Stimulated activated CD4-positive, alpha-beta T cell treated with anti-CD3 and anti-CD28 coated beads, TNF-alpha, amount 100 ng/mL, for 48 hours (primary cell): Measurements from ENCODE around the gene NRXN3.
"Not testable (repeated sequence)": the region's sequence is repeated elsewhere in the genome, so short reads cannot be mapped to it uniquely, and the experiment has no call there.

ENCODE experiments used
- DNase-seq, 3 donors: peaks; one replicate each; pipeline ENCODE4 v3.0.0-alpha.2; 2020; ENCODE audit warnings: low read depth in 3 of 3

Gene NRXN3

DNA sequence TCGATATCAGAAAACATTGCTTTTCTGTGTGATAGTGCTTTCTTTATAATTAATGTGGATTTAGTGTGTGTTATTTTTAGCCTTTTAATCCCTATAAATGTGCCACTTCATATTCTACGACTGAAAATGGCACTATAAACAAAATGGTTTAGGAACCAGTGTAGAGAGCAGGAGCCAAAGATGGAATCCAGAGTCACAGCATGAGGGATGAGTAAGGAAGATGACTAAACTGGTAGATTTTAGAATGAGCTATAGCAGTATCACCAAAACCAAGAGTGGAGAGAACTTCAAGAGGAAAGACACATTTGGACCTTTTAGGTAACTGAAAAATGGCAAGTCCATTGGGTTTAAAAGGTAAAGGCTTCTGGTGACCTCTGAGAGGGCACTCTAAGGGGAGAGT lies 887.2 kb downstream of the NRXN3 start:
- no peak for DNase-seq

DNA sequence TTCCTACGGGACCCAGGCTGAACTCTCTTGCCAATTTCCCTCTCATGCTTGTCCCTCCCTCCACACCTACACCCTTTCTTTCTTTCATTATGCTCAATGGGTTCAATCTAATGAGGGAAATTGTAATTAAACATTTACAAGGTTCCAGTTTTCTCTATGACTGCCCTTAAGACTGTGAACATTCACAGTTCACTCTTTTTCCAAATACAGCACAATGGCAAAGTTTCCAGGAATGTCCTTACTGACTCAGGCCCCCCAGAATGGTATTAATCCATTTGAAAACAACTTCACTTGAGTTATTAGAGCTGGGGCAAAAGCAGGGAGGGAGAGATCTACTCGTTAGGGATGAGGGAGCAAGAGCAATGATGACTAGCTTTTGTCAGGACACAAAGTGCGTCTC lies 892.1 kb downstream of the NRXN3 start:
- DNase-seq: no peak

DNA sequence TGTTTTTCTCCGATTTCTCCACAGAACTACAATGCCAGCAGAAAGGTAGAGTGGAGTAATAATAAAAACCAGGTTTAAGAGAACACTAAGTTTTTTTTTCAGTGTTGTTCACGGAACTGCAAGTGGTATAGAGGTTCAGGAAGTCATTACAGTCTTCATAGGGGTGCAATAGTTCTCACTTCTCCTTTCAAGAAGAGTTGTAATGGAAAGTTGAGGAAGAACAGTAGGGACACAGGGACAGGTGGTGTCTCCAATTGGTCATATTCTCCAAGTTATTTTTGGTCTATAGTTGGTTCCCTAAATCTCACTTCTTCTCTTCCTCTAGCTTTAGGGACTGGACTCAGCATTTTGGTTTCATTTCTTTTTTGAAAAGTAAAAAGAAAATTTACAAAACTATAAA lies 894.0 kb downstream of the NRXN3 start:
- DNase-seq: no peak

DNA sequence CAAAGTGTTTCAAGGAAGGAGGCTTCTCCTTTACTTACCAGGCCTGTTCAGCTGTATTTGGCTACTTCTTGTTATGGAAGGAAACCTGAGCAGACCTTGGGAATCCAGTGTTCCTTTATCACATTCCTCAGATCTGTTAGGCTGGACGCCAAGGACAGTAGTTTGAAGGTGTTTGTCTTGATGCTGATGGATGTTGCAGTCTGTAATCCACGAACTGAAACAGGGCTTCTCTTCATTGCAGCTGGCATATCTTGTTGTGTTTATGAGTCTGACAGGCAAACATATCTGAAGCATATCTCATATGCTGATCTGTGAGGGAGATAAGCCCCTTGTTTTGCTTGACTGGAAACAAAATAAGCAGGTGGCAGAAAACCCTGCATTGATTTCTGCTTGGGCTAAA lies 904.3 kb downstream of the NRXN3 start:
- DNase-seq: no peak

DNA sequence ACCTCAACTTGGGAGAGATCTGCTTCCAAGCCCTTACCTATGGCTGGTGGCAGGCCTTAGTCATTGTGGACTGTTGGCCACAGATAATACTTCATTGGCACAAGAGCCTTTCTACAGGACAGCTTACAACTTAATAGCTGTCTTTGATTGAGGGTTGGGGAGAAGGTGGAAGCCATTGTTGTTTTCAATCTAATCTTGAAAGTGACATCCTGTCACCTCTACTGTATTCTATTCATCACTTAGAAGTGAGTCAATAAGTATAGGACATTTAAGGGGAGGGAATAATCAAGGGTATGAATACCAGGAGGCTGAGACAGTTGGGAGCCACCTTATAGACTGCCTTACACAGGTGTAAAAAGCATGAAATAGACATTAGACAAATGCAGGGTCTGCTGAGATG lies 906.3 kb downstream of the NRXN3 start:
- no peak for DNase-seq

DNA sequence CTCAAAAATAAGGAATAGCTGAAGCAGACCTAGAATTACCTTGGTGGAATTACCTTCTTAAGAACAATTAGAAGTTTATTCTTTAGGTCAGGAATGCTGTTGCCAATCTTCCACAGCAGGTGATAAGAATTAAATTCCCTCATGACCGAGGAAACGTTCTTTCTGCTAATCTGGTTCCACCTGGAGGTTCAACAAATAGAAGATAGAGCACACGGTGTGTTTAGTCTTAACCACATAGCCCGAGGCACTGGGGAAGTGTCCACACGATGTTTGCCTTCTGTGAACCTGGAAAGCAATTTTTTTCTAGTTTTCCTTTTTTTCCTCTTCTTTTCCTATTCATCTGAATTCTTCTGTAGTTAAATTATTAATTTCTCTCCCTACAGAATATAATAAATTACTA lies 906.9 kb downstream of the NRXN3 start:
- no peak for DNase-seq

DNA sequence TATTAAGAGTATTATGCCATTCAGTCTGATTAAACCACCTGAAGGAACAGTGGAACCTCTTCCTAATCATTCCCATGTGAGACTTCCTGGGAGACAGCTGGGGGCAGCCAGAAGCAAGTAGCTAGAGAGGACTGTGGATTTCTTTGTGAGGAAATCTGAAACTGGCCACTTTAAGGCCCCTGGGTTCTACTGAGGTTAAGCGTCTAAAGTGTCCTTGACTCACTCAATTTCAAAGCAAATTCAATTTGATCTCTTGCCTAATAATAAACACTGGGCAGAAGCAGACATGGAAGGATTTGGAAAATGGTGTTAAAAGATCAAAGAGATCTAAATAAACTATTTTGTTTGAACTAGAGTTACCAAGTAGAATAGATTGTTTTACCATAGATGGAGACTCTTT lies 909.9 kb downstream of the NRXN3 start:
- no peak for DNase-seq

DNA sequence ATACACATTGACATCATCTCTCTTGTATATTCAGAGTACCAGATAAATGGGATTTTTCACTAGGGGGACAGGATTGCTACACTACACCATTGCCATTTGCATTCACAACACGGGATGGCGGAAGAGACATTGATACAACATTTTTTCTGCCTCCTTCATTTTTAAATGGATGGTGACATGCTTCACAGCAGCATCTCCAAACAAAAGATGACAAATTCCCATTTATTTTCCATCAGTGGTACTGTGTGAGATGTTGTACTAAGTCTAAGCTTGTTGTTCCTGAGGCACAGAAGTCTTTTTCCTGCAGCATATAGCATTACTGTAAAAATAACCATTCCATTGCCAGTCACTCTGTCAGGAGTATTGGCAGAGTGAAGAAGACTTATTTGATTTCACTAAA lies 912.7 kb downstream of the NRXN3 start:
- DNase-seq: no peak

DNA sequence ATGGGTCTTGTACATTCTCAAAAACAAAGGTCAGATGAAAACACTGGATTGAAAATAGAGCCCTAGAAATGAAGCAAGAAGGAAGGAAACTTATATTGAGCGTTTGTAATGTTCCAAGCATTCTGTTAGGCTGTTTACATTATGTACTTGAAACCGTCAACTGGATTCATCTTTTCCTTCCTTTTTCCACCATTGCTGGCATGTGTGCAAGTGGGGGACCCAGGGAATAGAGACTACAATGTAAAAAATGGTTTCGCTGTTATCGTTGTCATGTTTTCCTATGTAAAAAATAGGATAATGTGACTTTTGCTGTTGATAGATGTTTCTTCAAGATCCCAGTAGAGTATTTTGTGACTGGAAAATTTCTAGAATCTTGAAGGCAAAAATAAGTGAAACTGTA lies 913.2 kb downstream of the NRXN3 start:
- no peak for DNase-seq

DNA sequence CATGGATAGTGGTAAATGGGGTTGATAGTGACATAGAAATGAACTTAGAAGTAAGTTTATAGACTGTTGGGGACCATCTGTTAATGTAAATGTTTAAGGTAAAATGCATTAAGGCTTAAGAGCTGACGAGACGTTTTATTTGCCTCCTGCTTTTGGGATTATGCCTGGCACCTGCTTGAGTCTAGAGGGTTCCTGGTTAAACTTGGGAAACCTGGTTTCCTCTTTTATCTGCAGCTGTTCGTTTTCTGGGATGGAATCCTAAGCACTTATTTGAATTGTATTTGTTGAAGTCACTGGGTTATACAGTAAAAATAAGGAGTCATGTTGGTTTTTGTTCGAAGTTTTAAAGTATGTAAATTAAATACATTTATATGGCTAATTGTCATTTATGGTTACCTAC lies 914.7 kb downstream of the NRXN3 start:
- no peak for DNase-seq

DNA sequence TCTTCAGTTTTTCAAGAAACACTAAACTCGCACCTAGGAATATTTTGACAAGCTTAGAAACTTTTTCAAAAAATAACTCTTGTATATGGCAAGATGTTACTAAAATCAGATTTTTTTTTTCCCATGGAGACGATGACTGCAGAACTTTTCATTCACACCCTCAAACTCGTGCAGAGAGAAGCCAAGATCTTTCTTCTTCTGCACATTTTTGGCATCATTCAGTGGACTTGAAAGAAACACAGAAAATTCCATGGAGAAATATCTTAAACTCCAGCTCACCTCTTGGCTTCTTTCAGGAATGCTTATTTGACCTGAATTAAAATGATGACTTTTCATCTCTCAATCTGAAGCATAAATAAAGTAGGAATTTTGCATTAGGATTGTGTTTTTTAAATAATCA lies 919.4 kb downstream of the NRXN3 start:
- no peak for DNase-seq

DNA sequence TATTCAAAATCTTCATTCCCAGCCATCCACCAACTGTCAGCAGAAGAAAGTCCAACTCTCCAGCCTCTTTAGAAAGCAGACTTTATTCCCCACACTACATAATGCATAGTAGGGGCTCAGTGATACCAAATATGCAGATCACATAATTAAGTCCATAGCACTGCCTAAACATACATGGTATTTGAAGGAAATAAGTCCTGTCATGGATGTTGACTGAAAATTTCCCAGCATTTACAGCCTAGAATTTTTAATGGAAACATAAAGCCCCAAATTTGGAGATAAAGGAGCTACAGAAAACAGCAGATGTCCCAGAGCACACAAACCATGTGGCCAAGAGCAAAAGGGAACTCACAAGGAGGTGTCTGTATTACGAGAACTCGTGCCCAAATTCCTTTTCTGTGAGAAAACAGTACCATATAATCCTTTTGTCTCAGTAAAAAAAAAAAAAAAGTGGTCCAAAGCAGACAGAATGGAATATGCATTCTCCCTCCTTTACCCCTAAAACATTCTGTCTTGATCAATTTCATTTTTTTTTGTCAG lies 920.5 kb downstream of the NRXN3 start:
- DNase-seq: no peak

DNA sequence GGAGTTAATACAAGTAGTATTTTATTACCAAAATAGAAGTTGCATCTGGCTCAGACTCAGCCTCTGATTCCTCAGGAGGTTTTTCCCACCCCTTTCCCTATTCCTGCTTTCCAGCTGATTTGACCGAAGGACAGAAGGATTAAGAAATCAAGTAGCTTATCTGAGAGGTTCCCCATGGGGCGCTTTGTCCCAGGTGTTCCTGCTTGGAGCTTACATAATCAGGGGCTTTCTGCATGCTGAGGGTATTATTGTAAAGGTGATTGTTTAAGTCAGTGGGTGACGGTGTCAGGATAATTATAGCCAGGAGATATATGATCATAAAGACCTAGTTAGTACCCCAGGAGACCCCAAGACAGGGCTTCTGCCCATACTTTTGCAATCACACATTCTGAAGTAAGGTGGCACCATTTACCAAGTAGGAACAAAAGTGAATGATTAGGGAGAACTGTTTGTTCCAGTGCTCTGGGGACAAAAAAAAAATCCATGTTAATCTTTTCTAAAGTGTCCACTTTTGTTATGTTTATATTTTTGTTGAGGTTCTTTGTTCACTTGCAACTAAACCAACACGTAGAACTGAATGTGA lies 921.3 kb downstream of the NRXN3 start:
- no peak for DNase-seq

DNA sequence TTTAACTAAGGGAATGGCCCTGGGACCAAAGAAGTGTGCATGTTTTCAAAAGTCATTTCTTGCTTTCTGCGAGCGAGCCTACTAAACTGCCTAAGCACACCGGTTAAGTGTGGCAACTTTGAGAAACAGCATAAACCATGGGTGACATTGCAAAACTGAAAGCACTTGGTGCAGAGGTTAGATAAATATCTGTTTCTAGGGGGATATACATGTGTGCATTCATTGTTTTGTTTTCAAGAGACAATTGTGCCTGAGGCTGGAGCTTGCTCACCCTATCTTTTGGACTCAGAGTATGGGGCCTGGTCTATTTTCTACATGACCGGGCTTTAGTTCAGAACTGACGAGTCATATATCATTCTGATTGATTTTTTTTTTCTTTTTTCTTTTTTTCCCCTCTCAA lies 923.4 kb downstream of the NRXN3 start:
- DNase-seq: no peak

DNA sequence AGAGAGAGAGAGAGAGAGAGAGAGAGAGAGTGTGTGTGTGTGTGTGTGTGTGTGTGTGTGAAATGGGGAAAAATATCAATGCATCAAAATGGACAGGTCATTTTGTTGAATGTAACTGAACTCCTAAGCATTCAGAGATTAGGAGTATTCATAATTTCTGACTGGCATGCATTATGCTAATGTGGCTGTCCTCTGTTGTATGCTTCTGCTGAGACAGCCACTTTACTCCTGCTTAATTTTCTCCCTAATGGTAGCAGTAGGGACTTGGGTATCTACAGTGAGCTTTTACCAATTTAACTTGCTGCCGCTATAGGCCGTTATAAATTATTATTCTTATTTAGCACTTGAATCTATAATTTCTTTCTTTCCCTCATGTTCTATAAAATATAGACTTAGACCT lies 924.8 kb downstream of the NRXN3 start:
- DNase-seq: no peak

DNA sequence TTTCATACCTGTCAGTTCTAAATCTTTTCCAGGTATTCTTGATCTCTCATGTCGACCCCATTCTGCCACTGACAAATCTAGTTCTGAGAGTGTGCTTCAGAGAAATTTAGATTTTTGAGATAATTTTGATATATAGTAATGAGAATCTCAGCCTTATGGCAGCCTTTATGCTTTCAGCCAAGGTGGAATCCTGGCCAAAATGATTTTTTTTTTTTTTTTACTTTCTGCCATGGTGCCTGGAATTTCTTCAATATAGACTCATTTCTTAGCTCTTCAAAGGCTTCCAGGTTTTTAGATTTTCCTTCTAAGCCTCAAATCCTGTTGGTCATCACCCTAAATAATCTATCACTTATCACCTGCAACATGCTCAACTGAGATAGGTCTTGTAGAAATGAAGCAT lies 926.6 kb downstream of the NRXN3 start:
- DNase-seq: no peak

DNA sequence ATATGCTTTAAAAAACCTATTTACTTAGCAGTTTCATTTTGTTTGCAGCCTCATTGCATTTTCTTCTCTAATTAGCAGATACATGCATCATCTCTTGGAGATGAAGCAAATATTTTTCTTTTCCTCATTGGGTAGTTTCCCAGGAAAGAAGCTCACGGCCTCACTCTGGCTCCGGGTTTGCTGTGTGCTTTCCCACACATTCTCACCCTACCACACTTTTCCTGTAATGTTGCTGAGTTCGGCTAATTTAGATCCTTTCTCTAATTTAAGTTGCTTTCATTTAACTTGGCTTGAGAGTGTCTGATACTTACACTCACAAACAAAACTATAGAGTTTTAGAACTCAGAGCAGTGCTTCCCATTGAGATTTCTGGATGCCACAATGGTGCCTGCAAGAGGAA lies 928.2 kb downstream of the NRXN3 start:
- DNase-seq: no peak

DNA sequence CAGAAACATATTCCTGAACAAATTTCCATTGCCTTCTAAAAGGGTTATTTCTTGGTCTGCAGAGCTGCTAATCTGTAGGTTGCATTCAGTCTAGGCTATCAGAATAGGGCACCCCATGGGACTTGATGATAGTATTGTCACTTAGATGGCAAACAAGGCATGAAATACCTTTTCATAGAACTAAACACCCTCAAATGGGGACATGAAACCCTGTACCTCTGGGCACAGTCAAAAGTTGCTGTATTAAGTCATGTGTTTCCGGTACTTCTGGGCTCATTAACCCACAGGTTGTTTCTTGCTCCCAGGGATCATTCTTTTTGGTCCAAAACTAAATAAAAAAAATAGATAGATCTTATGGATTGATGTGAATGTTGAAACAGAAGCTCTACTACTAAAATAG lies 930.4 kb downstream of the NRXN3 start:
- no peak for DNase-seq

DNA sequence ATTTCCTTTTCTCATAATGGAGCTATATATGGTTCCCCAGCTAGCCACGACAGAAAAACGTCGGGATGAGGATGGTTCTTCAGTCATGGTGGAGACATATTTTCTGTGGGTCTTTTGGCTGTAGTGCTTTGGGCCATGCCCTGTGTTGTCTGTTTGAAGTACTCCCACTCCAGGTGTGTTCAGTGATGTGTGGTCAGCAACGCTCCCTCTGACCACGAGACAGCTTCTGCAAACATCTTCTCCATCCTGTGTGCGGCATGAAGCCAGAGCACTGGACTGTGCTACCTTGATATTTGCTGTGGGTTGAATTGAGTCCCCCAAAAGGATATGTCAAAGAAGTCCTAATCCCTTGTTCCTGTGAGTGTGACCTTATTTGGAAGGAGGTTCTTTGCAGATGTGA lies 931.2 kb downstream of the NRXN3 start:
- no peak for DNase-seq

DNA sequence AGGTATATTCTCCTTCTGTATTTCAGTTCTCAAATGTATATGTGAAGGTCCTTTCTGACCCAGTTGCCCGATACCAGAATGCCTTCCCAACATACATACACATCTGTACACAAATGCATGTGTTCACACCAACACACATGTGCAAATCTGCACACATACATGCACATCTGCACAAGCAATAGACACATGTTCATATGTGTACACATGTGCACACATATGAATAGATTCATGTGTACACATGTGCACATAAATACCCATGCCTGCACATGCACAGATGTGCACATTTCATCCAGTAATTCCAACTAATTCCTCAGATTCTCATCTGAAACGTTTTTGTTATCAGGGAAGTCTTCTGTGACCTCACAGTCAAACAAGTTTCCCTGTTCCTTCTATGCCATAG lies 933.6 kb downstream of the NRXN3 start:
- DNase-seq: no peak

DNA sequence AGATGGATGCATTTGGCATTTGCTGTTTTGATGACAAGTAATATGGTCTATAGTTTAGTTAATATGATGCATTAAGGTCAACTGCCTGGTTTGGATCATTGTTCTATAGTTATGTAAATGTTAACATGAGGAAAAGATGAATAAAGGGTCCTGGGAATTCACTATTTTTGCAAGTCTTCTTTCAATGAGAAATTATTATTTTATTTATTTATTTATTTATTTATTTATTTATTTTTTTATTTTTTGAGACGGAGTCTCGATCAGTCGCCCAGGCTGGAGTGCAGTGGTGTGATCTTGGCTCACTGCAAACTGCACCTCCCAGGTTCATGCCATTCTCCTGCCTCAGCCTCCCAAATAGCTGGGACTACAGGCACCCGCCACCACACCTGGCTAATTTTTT lies 940.4 kb downstream of the NRXN3 start:
- not testable (repeated sequence) for DNase-seq

DNA sequence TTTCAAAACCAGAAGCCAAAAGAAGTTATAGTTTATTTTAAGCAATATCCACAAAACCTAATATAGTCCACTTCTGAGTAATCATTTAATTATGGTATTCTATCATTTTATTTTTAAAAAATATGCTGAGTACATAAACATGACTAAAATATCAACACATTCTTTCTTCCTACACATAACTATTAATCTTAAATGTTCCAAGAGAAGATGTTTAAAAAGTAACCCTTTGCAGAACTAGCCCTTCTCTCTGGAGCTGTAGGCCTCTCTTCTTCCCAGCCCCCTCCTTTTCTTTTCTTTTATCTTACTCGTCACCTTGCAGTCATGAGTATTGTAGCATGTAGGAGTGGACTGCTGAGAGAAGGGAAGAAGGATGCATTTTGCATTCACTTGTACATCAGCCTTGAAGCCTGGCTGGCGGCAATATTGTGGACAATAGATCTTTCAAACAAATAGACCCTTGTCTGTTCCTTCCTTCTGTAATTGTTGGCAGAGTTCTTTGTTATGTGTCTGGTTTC lies 941.9 kb downstream of the NRXN3 start:
- DNase-seq: no peak

DNA sequence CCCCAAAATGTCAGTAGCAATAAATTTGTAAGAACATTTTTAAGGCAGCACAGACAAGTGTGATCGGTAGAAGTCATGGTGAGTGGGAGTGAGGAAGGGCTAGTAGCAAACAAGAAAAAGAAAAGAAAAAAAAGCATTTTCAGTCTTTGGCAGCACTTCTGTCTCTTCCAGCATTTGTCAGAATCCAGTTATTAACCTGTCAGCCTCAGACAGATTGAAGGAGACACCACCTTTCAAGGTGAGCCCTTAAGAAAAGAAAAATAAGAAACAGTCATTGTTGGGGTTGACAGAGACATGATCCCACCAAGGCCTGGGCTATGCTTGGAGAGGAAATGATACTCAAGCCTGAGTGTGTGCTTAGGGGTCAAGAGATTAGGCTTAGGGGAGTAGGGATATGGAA lies 947.4 kb downstream of the NRXN3 start:
- no peak for DNase-seq

DNA sequence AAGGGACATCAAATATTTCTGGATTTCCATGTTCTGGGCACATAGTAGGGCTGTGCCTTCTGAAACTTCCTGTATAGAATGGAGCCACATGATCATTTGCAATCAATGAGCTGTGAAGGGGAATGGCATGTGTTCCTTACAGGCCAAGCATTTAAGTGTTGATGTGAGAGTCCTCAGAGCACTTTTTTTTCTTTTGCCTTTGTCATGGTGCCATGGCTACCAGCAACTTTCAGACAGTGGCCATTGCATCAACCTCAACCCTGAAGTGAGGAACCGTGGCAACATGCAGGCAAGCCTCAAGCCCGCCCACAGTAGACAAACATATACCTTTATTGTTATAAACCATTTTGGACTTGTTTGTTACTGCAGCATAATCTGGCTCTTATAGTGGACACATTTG lies 948.1 kb downstream of the NRXN3 start:
- DNase-seq: no peak
